Activated CD4-positive, alpha-beta T cell treated with anti-CD3 and anti-CD28 coated beads, Interleukin-2, amount 10 ng/mL, durations not matched to agents 24 days and 14 days (primary cell): ENCODE measurements around the gene GDAP2. TPM values are rescaled to one million over a fixed set of nuclear protein-coding genes. Genes with fewer than 3 reads are reported as not detected.

Source experiments
- DNase-seq: peaks from one replicate; pipeline ENCODE4 v3.0.0; 2022
- H3K27ac Mint-ChIP-seq: one replicate; pipeline ENCODE4 v1.8.0; 2022; ENCODE audit warnings: mild to moderate bottlenecking, mixed read lengths
- H3K27me3 Mint-ChIP-seq: one replicate; pipeline ENCODE4 v1.8.0; 2022; ENCODE audit warnings: mixed read lengths
- H3K36me3 Mint-ChIP-seq: one replicate; pipeline ENCODE4 v1.8.0; 2022; ENCODE audit warnings: low read depth, mild to moderate bottlenecking, mixed read lengths
- H3K4me1 Mint-ChIP-seq: one replicate; pipeline ENCODE4 v1.8.0; 2021; ENCODE audit warnings: mixed read lengths
- H3K4me3 Mint-ChIP-seq: one replicate; pipeline ENCODE4 v1.8.0; 2022; ENCODE audit warnings: mild to moderate bottlenecking, moderate library complexity, mixed read lengths
- H3K9me3 Mint-ChIP-seq: one replicate; pipeline ENCODE4 v1.8.0; 2021; ENCODE audit warnings: mixed read lengths
- intact Hi-C: fragments of 100-400 bp; cut with micrococcal nuclease; formaldehyde crosslinking; loops from one replicate; pipeline ENCODE4 v1.15.1; 2023
- total RNA-seq: library from RNA; stranded (reverse); gene quantifications from 2 replicates; pipeline ENCODE4 v1.2.3, GENCODE V29; 2022

GDAP2 gene
- total RNA-seq, 1 donor from 2014 or later, result 22.2 TPM

DNA sequence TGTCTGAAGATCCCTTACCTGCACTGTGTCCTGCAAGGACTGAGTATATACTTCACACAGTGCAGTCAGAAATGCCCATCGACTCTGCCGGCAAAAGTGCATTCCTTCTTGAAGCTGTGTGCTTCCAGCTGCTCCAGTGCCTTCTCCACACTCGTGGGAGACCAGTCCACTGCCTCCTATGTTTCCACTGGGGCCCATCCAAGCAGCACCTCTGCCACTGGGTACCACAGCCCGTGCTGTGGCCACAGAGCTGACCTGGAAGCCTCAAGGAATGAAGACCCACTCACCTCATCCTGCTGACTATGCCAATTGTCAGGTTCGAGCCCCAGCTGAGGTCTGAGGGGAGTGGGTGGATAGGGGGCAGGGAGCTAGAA, 108.1 kb downstream of the GDAP2 start:
- no peaks in the 10 kb centered on the region for H3K4me1 Mint-ChIP-seq
- DNase-seq, result no peak
- H3K27me3 Mint-ChIP-seq, result peaks cover 5% of the 10 kb centered on the region
- H3K4me3 Mint-ChIP-seq, result no peak overlapping the region
- no peak overlapping the region for H3K27ac Mint-ChIP-seq
- H3K9me3 Mint-ChIP-seq, result peaks cover 11% of the 10 kb centered on the region
- H3K36me3 Mint-ChIP-seq, result no peaks in the 10 kb centered on the region
- intact Hi-C loops, result no loop called here

DNA sequence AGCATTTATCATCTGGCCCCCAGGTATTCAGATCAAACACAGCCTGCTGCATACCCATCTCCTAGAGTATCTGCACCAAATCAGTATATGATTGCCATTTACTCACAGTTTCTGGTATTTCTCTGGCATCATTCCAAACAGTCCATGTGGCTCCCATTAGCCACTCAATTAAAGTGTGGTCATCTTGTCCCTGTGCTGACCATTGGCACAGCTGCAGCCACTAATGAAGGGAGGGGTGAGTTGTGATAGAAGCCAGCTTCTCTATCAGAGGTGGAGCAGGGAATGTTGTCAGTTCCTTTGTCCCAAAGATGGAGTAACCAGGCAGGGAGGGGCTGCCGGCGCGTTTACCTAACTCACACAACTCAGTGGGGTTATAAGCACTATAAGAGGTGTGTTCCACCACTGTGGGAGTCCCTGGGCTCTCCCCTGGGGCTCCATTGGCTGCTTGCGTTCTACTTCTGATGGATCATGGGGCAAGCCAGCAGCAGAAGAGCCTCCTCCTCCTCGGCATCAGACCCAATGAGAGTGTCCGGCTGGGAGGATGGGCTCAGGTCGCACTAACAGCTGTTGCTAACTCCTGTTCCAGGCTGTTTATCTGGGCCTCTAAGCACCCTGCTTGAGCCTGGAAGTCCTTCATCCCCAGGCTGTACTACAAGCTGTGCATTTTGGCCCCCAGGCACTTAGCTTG, 108.6 kb downstream of the GDAP2 start:
- Mint-ChIP-seq H3K4me3 (no peak overlapping the region), H3K36me3 (no peaks in the 10 kb centered on the region), H3K27me3 (peaks cover 5% of the 10 kb centered on the region), H3K9me3 (peaks cover 11% of the 10 kb centered on the region), H3K27ac (no peak overlapping the region), H3K4me1 (no peaks in the 10 kb centered on the region)
- intact Hi-C loops, result no loop called here
- no peak for DNase-seq

DNA sequence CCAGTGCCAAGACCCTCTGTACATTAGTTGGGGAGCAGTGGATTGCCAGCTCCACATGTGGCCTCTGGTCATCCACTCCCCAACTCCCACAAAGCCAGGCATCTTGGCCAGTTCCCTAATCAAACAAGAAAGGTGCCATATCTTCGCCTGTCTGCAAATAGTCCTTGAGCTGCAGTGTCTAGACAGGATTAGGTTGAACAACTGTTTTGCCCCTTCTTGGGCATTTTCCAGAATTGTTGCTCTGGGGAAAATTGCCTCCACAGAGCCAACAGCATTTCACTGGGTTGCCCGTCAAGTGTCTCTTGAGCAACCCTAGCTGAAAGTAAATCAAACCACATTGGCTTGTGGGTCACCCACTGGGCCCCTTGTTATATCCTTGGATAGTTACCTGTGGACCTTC, 109.3 kb downstream of the GDAP2 start:
- Mint-ChIP-seq H3K9me3 (peaks cover 11% of the 10 kb centered on the region), H3K4me1 (no peaks in the 10 kb centered on the region), H3K27me3 (peaks cover 5% of the 10 kb centered on the region), H3K27ac (no peak overlapping the region), H3K4me3 (no peak overlapping the region), H3K36me3 (no peaks in the 10 kb centered on the region)
- no peak for DNase-seq
- intact Hi-C loops, result no loop called here

DNA sequence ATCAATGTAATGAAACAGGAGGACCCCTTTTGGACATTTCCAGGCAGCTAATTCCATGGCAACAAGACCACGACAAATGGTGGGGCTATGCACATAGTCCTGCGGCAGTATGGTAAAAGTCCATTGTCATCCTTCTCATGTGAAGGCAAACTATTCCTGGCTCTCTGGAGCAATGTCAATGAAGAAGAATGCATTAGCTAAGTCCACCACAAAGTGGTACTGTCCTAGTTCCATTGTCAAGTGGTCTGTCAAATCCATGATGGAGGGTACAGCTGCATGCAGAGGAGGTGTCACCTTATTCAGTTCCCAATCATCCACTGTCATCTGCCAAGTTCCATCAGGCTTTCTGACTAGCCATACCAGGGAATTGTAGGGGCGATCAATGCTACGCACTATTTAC, 110.1 kb downstream of the GDAP2 start:
- Mint-ChIP-seq H3K36me3 (no peaks in the 10 kb centered on the region), H3K4me3 (no peak overlapping the region), H3K4me1 (no peaks in the 10 kb centered on the region), H3K27me3 (peaks cover 5% of the 10 kb centered on the region), H3K9me3 (peaks cover 11% of the 10 kb centered on the region), H3K27ac (no peak overlapping the region)
- intact Hi-C loops, result no loop called here
- no peak for DNase-seq

DNA sequence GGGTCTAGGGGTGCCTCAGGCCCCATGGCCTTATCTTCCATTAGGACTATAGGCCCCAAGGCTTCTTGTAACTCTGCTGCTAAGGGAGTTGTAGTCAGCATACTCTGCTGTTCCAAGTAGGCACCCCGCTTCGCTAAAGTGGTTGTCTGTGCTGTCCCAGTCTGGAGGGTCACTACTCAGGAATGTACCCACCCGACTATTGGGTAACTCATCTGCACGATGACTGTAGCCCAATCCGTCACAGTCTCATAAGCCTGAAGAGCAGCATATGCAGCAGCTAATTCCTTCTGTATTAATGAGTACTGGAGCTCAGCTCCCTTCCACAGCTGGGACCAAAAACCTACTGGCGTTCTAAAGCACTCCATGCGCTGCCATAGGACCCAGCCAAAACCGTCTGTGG, 111.0 kb downstream of the GDAP2 start:
- H3K4me3 Mint-ChIP-seq, result no peak overlapping the region
- no peak overlapping the region for H3K27ac Mint-ChIP-seq
- no peak for DNase-seq
- H3K27me3 Mint-ChIP-seq, result peaks cover 2% of the 10 kb centered on the region
- no peaks in the 10 kb centered on the region for H3K36me3 Mint-ChIP-seq
- H3K9me3 Mint-ChIP-seq, result peaks cover 7% of the 10 kb centered on the region
- no peaks in the 10 kb centered on the region for H3K4me1 Mint-ChIP-seq
- intact Hi-C loops, result no loop called here

DNA sequence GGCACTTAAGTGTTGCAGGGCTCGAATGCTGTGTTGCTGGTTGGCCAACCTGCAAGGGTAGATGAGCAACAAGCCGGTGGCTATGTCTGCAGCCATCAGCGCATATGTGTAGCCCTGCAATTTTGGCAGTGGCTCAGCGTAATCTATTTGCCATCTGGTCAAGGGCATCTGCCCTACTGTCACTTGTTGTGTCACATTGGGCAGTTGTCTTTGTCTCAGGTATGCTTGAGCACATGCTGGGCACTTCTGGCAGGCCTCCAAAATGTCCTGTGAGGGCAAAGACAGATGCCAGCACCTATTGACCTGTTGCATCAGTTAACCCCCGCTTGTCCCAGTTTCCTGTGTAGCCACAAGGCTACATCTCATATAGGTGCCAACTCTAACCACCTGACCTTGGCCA, 111.8 kb downstream of the GDAP2 start:
- Mint-ChIP-seq H3K27me3 (no peaks in the 10 kb centered on the region), H3K4me1 (no peaks in the 10 kb centered on the region), H3K27ac (no peak overlapping the region), H3K4me3 (no peak overlapping the region), H3K9me3 (peaks cover 3% of the 10 kb centered on the region), H3K36me3 (no peaks in the 10 kb centered on the region)
- intact Hi-C loops, result no loop called here
- DNase-seq, result no peak

DNA sequence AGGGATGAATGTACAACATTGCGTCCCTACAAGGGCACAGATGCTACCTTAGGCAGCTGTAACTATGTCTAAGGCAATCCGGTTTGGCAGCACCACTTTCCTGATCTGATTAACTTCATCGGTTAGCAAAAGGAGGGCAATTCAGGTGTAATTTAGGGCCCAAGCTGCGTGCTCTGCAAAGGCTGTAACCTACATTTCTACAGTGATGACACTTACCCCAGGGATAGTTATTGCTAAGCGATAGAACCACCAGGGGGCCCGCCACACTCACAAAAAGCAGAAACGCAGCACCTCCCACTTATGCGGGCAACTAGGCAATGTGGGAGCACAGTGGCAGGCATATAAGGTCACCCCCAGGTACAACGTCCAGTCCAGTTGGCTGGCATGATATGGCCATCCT, 113.5 kb downstream of the GDAP2 start:
- Mint-ChIP-seq H3K4me1 (no peaks in the 10 kb centered on the region), H3K4me3 (no peak overlapping the region), H3K9me3 (no peaks in the 10 kb centered on the region), H3K27ac (no peak overlapping the region), H3K36me3 (no peaks in the 10 kb centered on the region), H3K27me3 (no peaks in the 10 kb centered on the region)
- intact Hi-C loops, result no loop called here
- DNase-seq, result no peak

DNA sequence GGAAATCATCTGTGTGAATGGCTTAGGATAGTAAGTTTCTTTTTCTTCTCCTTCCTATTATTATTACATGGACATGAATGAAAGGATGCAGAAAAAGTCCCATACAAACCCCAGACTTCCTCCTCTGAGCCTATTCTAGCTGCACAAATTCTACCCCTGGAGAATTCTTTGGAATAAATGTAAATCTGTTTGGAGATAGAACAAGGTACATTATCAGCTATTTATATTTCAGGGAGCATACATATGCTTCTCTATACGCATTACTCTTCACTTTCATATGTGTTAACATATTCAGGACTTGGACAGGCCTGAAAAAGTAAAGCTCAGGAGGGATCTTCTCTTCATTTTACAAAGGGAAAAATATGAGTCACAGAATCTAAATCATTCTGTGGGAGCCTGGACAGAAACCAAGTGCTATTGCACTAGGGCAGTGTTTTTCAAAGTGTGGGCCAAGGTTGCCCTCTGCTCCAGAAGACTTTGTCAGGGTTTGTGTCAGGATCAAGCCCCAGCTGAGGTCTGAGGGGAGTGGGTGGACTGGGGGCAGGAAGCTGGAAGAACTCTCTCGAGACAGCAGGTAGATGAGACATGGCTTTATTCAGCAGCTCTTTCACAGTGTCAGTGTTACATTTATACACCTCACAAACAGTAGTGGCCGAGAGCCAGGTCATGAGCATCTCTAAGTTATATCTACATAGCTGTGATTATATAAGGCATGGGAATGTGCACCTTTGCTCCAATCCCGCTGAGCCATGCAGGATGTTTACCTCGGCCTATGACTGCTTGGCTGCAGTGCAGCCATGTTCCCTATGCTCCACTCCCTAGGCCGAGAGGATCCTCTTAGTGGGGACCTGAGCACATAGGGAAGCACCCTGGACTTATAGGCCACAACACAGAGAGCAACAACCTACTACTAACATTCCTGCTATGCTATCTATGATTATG, 114.3 kb downstream of the GDAP2 start:
- intact Hi-C loops, result no loop called here
- Mint-ChIP-seq H3K27ac (no peak overlapping the region), H3K4me3 (no peak overlapping the region), H3K27me3 (no peaks in the 10 kb centered on the region), H3K36me3 (no peaks in the 10 kb centered on the region), H3K4me1 (peaks cover 2% of the 10 kb centered on the region), H3K9me3 (no peaks in the 10 kb centered on the region)
- DNase-seq, result no peak

Other genes starting within 250 kb of the GDAP2 start
- 79.8 and 81.7 TPM in 2 replicates for gene WDR3, start 118 bp upstream of the GDAP2 start, total RNA-seq